ENCODE measurements around the gene STRA8.

Gene STRA8, protein sequence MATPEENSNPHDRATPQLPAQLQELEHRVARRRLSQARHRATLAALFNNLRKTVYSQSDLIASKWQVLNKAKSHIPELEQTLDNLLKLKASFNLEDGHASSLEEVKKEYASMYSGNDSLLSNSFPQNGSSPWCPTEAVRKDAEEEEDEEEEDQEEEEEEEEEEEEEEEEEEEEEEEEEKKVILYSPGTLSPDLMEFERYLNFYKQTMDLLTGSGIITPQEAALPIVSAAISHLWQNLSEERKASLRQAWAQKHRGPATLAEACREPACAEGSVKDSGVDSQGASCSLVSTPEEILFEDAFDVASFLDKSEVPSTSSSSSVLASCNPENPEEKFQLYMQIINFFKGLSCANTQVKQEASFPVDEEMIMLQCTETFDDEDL

DNA sequence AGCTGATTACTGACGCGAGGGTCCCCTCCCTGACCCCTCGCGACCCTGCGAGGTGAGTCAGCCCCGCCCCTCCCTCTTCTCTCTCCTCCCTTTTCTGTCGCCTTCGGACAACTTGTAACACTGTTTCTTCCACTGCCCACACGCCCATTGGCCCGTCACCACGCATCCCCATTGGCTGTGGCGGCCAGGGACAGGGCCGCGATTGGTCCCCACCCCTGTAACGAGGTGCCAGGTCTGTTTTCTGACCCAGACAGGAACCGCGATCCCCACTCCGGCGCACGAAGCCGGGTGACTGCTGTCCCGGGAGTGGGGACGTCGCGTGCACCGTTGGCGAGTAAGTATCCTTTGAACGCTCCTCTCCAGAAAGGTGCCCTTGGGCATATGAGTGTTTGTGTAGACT, at the start of gene STRA8:
Gene STRA8, plus strand, starts transcription at position 269 of the 400 bp plus-strand sequence. CDS start 6,687 bp downstream, outside the sequence.
- no peak for DNase-seq (ENCODE audit: low read depth, low spot score)
- no peak for TF ChIP-seq CTCF (IDR thresholded peaks at IDR 0.05; ENCODE audit: low read depth, low read length)
- no peak within 1 kb of the TSS for H3K4me3 ChIP-seq (ENCODE audit: low read depth, low read length)
- in situ Hi-C loops (cut with HindIII; ENCODE audit: low sequenced_read_pairs), result no loop called here

DNA sequence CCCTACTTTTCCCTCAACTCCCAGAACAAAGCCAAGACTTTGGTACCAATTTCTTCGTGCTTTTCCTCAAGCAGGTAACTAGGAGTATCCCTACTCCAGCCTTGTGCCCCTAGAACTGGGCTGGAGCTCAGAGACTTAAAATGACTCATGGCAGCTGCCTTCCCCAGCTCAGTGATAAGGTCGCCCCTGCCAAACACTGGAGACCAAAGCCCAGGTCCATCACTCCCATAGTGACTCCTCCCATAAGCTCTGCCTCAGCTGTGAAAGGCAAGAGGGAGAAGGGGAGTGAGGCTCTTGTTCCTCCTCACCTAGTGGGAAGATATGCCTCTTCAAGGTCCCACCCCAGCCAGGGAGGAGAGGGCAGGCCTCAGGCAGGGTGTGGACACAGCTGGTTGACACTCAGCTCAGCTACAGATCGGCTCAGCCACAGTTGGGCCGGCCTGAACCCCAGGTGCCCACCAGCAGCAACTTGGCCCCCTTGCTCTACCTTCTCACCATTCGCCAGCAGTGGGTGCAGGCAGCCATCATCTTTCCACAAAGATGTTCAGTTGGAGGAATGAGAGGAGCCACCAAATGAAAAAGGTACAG, 49.3 kb upstream of the STRA8 start:
- TF ChIP-seq CTCF (IDR thresholded peaks at IDR 0.05; ENCODE audit: low read depth, low read length), result no peak
- no peak overlapping the region for H3K4me3 ChIP-seq (ENCODE audit: low read depth, low read length)
- no peak for DNase-seq (ENCODE audit: low read depth, low spot score)
- in situ Hi-C loops (cut with HindIII; ENCODE audit: low sequenced_read_pairs), result no loop called here

DNA sequence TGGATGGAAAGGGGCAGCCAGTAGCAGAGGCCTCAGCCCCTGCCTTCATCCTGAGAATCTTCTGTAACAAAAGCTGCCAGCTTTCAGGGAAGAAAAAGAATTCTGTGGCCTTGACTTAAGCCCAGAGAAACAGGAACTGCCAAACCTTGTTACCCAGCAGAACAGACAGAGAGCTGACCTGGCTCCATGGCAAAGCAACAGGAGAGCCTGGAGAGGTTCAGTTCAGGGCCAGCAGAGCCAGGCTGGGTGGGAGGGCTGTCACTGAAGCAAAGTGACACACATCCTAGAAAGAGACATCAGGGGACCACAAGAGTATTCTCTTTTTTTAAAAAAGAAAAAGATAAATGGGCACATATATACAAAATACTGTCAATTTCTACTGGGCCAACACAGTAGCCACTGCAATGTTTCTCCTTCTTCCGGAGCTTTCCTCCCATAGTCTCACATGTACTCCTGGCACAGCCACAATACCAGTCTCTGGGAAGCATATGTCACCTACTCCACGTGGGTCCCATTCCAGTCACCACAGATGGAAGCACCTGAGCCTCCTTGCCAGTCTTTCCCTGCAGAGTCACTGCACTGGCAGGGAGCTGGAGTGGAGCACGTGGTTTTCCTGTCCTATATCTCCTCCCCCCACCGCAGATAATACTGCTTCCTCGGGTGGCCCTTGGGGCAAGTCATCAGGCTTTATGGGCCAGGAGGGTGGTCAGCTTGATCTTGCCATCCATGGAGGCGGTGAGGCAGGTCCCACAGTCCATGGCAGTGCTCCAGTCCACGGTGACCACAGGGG, 48.0 kb upstream of the STRA8 start:
- TF ChIP-seq CTCF (IDR thresholded peaks at IDR 0.05; ENCODE audit: low read depth, low read length), result no peak
- in situ Hi-C loops (cut with HindIII; ENCODE audit: low sequenced_read_pairs), result no loop called here

GRCh38 chr7:135186261-135186540, 47.4 kb upstream of the STRA8 start:
- H3K4me3 ChIP-seq (ENCODE audit: low read depth, low read length), result no peak overlapping the region
- no peak for TF ChIP-seq CTCF (IDR thresholded peaks at IDR 0.05; ENCODE audit: low read depth, low read length)
- no peak for DNase-seq (ENCODE audit: low read depth, low spot score)
- in situ Hi-C loops (cut with HindIII; ENCODE audit: low sequenced_read_pairs), result no loop called here

More for the DNA sequence above, 48.0 kb upstream of the STRA8 start:
- no peak for DNase-seq (ENCODE audit: low read depth, low spot score)
- no peak overlapping the region for H3K4me3 ChIP-seq (ENCODE audit: low read depth, low read length)

GRCh38 chr7:135186841-135187253, 46.8 kb upstream of the STRA8 start:
- TF ChIP-seq CTCF (IDR thresholded peaks at IDR 0.05; ENCODE audit: low read depth, low read length), result no peak
- H3K4me3 ChIP-seq (ENCODE audit: low read depth, low read length), result no peak overlapping the region
- in situ Hi-C loops (cut with HindIII; ENCODE audit: low sequenced_read_pairs), result no loop called here
- no peak for DNase-seq (ENCODE audit: low read depth, low spot score)

DNA sequence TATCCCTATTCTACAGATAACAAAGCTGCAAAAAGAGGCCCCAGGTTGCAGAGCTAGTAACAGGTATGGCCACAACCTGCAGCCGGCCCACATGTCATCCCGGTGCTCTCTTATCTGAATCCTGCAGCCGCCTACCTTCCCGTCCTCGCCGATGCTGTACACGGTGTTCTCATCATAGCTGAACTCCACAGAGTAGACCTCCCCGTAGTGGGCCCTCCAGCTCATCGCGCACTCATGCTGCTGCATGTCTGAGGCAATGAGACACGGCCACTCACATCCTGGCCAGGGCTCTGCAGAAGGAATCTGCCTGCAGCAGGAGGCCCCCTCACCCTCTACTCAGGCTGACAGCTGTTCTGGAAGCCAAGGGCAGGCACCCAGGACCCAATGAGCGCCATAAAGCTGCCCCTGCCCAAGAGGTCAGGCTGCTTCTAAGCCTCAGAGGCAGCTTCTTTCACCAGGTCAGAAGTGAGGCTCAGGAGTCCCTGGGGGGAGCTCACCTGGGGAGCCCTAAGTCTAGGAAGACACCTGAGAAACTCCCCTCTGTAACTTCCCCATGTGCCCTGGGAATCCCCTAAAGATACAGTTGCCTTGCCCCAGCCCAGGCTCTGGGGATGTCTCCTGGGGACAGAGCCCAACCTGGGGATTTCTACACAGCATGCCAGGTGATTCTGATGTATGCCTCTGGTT, 45.2 kb upstream of the STRA8 start:
- no peak for DNase-seq (ENCODE audit: low read depth, low spot score)
- no peak for TF ChIP-seq CTCF (IDR thresholded peaks at IDR 0.05; ENCODE audit: low read depth, low read length)
- H3K4me3 ChIP-seq (ENCODE audit: low read depth, low read length), result no peak overlapping the region
- in situ Hi-C loops (cut with HindIII; ENCODE audit: low sequenced_read_pairs), result no loop called here

All from astrocyte of the spinal cord (primary cell).